Activated CD8-positive, alpha-beta memory T cell treated with anti-CD3 and anti-CD28 coated beads for 36 hours (primary cell): ENCODE measurements around the gene RABEPK. TPM values are rescaled to one million over a fixed set of nuclear protein-coding genes. Genes with fewer than 3 reads are reported as not detected.

Source experiments
- CTCF ChIA-PET: fragments of 350-600 bp; sonication (Branson Sonifier 250); formaldehyde crosslinking; loops from one replicate; lab custom pipeline; 2021; ENCODE audit warnings: antibody characterized with exemption; lab: Charles Lee
- POLR2A ChIA-PET: fragments of 350-600 bp; sonication (Branson Sonifier 250); formaldehyde crosslinking; loops from one replicate; lab custom pipeline; 2021; ENCODE audit warnings: antibody characterized with exemption; lab: Charles Lee
- total RNA-seq, 2 experiments: library from RNA; stranded (reverse); gene quantifications; one replicate each; pipeline ENCODE4 v1.2.3, GENCODE V29; 2021

The RABEPK gene
- total RNA-seq, 2 experiments from 2014 or later: 40.0 to 41.6 TPM

GRCh38 chr9:125268394-125269013 is 68.2 kb downstream of the RABEPK start:
- POLR2A ChIA-PET: no interaction called here
- CTCF ChIA-PET: no interaction called here

GRCh38 chr9:125269014-125269397 is 68.7 kb downstream of the RABEPK start:
- ChIA-PET CTCF (no interaction called here), POLR2A (no interaction called here)

- POLR2A ChIA-PET: no interaction called here
- CTCF ChIA-PET: no interaction called here
Measured at GRCh38 chr9:125271081-125271480, 70.7 kb downstream of the RABEPK start.

GRCh38 chr9:125272697-125273096 is 72.4 kb downstream of the RABEPK start:
- CTCF ChIA-PET: no interaction called here
- POLR2A ChIA-PET: no interaction called here

- POLR2A ChIA-PET: no interaction called here
- CTCF ChIA-PET: no interaction called here
Measured at GRCh38 chr9:125276771-125277170, 76.4 kb downstream of the RABEPK start.

GRCh38 chr9:125277411-125277810 is 77.1 kb downstream of the RABEPK start:
- CTCF ChIA-PET: no interaction called here
- POLR2A ChIA-PET: no interaction called here

- POLR2A ChIA-PET: no interaction called here
- CTCF ChIA-PET: no interaction called here
Measured at GRCh38 chr9:125280945-125281344, 80.6 kb downstream of the RABEPK start.

Other genes with a start within 250 kb of the RABEPK start
- gene SCAI, start 57.0 kb upstream of the RABEPK start, total RNA-seq: 1 to 10 TPM; 7.5 to 8.8 TPM
- 10 to 100 TPM; 45.1 to 51.5 TPM for gene PPP6C, start 10.7 kb upstream of the RABEPK start, total RNA-seq
- gene HSPA5, start 40.8 kb downstream of the RABEPK start, total RNA-seq: 100 to 1,000 TPM; 229 to 238 TPM
- gene GAPVD1, start 61.3 kb downstream of the RABEPK start, total RNA-seq: 10 to 100 TPM; 45.9 to 46.3 TPM